Trophoblast cell (in vitro differentiated cells and primary cell): ENCODE results near the gene TSEN2.

Experiments used
- DNase-seq, 2 donors: peaks; one replicate each; pipeline ENCODE4 v3.0.0-alpha.2; 2016
- H2AFZ ChIP-seq: 2 replicates; pipeline ENCODE4 v1.6.1; 2013; ENCODE audit warnings: low read length, moderate library complexity, mild to moderate bottlenecking; ENCODE audit not compliant: insufficient read depth, poor library complexity
- H2AK5ac ChIP-seq: 2 replicates; pipeline ENCODE4 v1.6.1; 2013; ENCODE audit warnings: mild to moderate bottlenecking, low read length
- H2BK120ac ChIP-seq: 2 replicates; pipeline ENCODE4 v1.6.1; 2013; ENCODE audit warnings: low read length, mild to moderate bottlenecking, moderate library complexity; ENCODE audit not compliant: insufficient read depth, poor library complexity
- H2BK12ac ChIP-seq: 2 replicates; pipeline ENCODE4 v1.6.1; 2013; ENCODE audit warnings: mild to moderate bottlenecking, low read length, moderate library complexity
- H2BK5ac ChIP-seq: 2 replicates; pipeline ENCODE4 v1.6.1; 2013; ENCODE audit warnings: low read length, low read depth, moderate library complexity, mild to moderate bottlenecking; ENCODE audit not compliant: poor library complexity
- H3K14ac ChIP-seq: 2 replicates; pipeline ENCODE4 v1.6.1; 2013; ENCODE audit warnings: mild to moderate bottlenecking, low read length
- H3K18ac ChIP-seq: 2 replicates; pipeline ENCODE4 v1.6.1; 2013; ENCODE audit warnings: mild to moderate bottlenecking, low read length
- H3K23ac ChIP-seq: 2 replicates; pipeline ENCODE4 v1.6.1; 2013; ENCODE audit warnings: low read length
- H3K27ac ChIP-seq: 2 replicates; pipeline ENCODE4 v1.5.1; 2013; ENCODE audit warnings: low read depth, mild to moderate bottlenecking, inconsistent platforms, low read length, moderate library complexity
- H3K27me3 ChIP-seq: 2 replicates; pipeline ENCODE4 v1.6.1; 2013; ENCODE audit warnings: inconsistent platforms, mild to moderate bottlenecking, low read length, moderate library complexity; ENCODE audit not compliant: insufficient read depth
- H3K36me3 ChIP-seq, 2 experiments: 1 replicate in 1 of 2; 2 replicates in 1 of 2; pipeline ENCODE4 v1.6.1; 2013; ENCODE audit warnings: low read length in 2 of 2, mild to moderate bottlenecking in 2 of 2, moderate library complexity in 1 of 2; ENCODE audit not compliant: insufficient read depth in 2 of 2, control insufficient read depth in 1 of 2
- H3K4ac ChIP-seq: 2 replicates; pipeline ENCODE4 v1.6.1; 2013; ENCODE audit warnings: low read depth, mild to moderate bottlenecking, low read length, moderate library complexity
- H3K4me1 ChIP-seq, 2 experiments: 1 replicate in 1 of 2; 2 replicates in 1 of 2; pipeline ENCODE4 v1.6.1; 2013; ENCODE audit warnings: low read length in 2 of 2, mild to moderate bottlenecking in 2 of 2, moderate library complexity in 1 of 2; ENCODE audit not compliant: insufficient read depth in 2 of 2, control insufficient read depth in 1 of 2
- H3K4me2 ChIP-seq: 2 replicates; pipeline ENCODE4 v1.6.1; 2013; ENCODE audit warnings: inconsistent platforms, mild to moderate bottlenecking, low read length, moderate library complexity
- H3K4me3 ChIP-seq: 2 replicates; pipeline ENCODE4 v1.5.1; 2013; ENCODE audit warnings: mild to moderate bottlenecking, low read depth, low read length, inconsistent platforms
- H3K79me1 ChIP-seq: one replicate; pipeline ENCODE4 v1.6.1; 2013; ENCODE audit warnings: low read length
- H3K79me2 ChIP-seq: 2 replicates; pipeline ENCODE4 v1.6.1; 2013; ENCODE audit warnings: low read length, mild to moderate bottlenecking; ENCODE audit not compliant: control insufficient read depth, insufficient read depth, poor library complexity
- H3K9ac ChIP-seq: 2 replicates; pipeline ENCODE4 v1.6.1; 2013; ENCODE audit warnings: mild to moderate bottlenecking, low read length
- H3K9me3 ChIP-seq: 2 replicates; pipeline ENCODE4 v1.6.1; 2013; ENCODE audit warnings: low read depth, mild to moderate bottlenecking, control low read depth, inconsistent platforms, low read length; ENCODE audit not compliant: insufficient read depth
- H4K12ac ChIP-seq: 2 replicates; pipeline ENCODE4 v1.6.1; 2013; ENCODE audit warnings: low read depth, mild to moderate bottlenecking, low read length, moderate library complexity
- H4K8ac ChIP-seq: 2 replicates; pipeline ENCODE4 v1.6.1; 2013; ENCODE audit warnings: low read depth, mild to moderate bottlenecking, low read length, moderate library complexity
- H4K91ac ChIP-seq: one replicate; pipeline ENCODE4 v1.6.1; 2013; ENCODE audit warnings: low read depth, mild to moderate bottlenecking, low read length, moderate library complexity
- WGBS: extraction: QIAGEN DNeasy Blood & Tissue Kit; methylation state at CpG from one replicate; pipeline ENCODE4 v1.1.7; 2013; ENCODE audit warnings: missing lambda C conversion rate; ENCODE audit not compliant: insufficient read length, insufficient coverage; ENCODE audit errors: extremely low coverage; 5-methylcytosine and 5-hydroxymethylcytosine counted together

The TSEN2 gene

GRCh38 chr3:12509466-12509865, 25.2 kb downstream of the TSEN2 start:
- Histone ChIP-seq H2BK120ac (no peak overlapping the region), H3K79me1 (peaks cover 2% of the 10 kb centered on the region), H3K27me3 (no peaks in the 10 kb centered on the region), H4K91ac (no peak overlapping the region), H4K8ac (no peak overlapping the region), H3K23ac (no peak overlapping the region), H2BK12ac (no peak overlapping the region), H2AFZ (no peak overlapping the region), H3K9ac (no peak overlapping the region), H3K79me2 (no peaks in the 10 kb centered on the region), H3K4me3 (no peak overlapping the region), H3K36me3 (peaks cover 1 to 2% of the 10 kb centered on the region in 2 experiments), H3K14ac (no peak overlapping the region), H3K9me3 (peaks cover 2% of the 10 kb centered on the region), H2BK5ac (no peak overlapping the region), H3K27ac (no peak overlapping the region), H3K4me1 (peaks cover 7% of the 10 kb centered on the region in 2 experiments), H3K4ac (no peak overlapping the region), H4K12ac (no peak overlapping the region), H2AK5ac (no peak overlapping the region), H3K18ac (no peak overlapping the region), H3K4me2 (no peak overlapping the region)
- WGBS = no CpG with 5 or more reads among the region's 3 CpGs
- DNase-seq = no peak

GRCh38 chr3:12512534-12513118, 28.3 kb downstream of the TSEN2 start:
- Histone ChIP-seq H3K18ac (no peak overlapping the region), H3K9ac (no peak overlapping the region), H3K4me1 (peaks cover 7% of the 10 kb centered on the region in 2 experiments), H3K4me2 (no peak overlapping the region), H3K23ac (no peak overlapping the region), H3K79me1 (peaks cover 2% of the 10 kb centered on the region), H4K12ac (no peak overlapping the region), H3K9me3 (peaks cover 2% of the 10 kb centered on the region), H2AK5ac (no peak overlapping the region), H3K4ac (no peak overlapping the region), H4K91ac (no peak overlapping the region), H4K8ac (no peak overlapping the region), H3K79me2 (no peaks in the 10 kb centered on the region), H3K27ac (no peak overlapping the region), H2BK12ac (no peak overlapping the region), H2AFZ (no peak overlapping the region), H2BK120ac (no peak overlapping the region), H3K14ac (no peak overlapping the region), H3K4me3 (no peak overlapping the region), H3K36me3 (peaks cover 1 to 4% of the 10 kb centered on the region in 2 experiments), H2BK5ac (no peak overlapping the region), H3K27me3 (no peaks in the 10 kb centered on the region)
- no CpG with 5 or more reads among the region's 4 CpGs for WGBS
- no peak for DNase-seq

GRCh38 chr3:12513694-12514446, 29.6 kb downstream of the TSEN2 start:
- Histone ChIP-seq H2BK120ac (no peak overlapping the region), H2AK5ac (no peak overlapping the region), H3K4me2 (no peak overlapping the region), H3K79me2 (no peaks in the 10 kb centered on the region), H3K4me3 (no peak overlapping the region), H2BK5ac (no peak overlapping the region), H3K23ac (no peak overlapping the region), H3K27me3 (no peaks in the 10 kb centered on the region), H4K12ac (no peak overlapping the region), H3K18ac (no peak overlapping the region), H2BK12ac (no peak overlapping the region), H3K14ac (no peak overlapping the region), H3K27ac (no peak overlapping the region), H3K4ac (no peak overlapping the region), H4K91ac (no peak overlapping the region), H3K79me1 (peaks cover 2% of the 10 kb centered on the region), H2AFZ (no peak overlapping the region), H3K36me3 (peaks cover 1 to 4% of the 10 kb centered on the region in 2 experiments), H3K9me3 (peaks cover 2% of the 10 kb centered on the region), H3K4me1 (peaks cover 4% of the 10 kb centered on the region in 2 experiments), H4K8ac (no peak overlapping the region), H3K9ac (no peak overlapping the region)
- WGBS = no CpG with 5 or more reads among the region's 5 CpGs
- DNase-seq = no peak

- H3K23ac ChIP-seq = no peak overlapping the region
- H3K4me1 ChIP-seq = peaks cover 4% of the 10 kb centered on the region in 2 experiments
- H4K12ac ChIP-seq = no peak overlapping the region
- no peaks in the 10 kb centered on the region for H3K79me2 ChIP-seq
- no peak overlapping the region for H3K4ac ChIP-seq
- H3K79me1 ChIP-seq = peaks cover 2% of the 10 kb centered on the region
- no peak overlapping the region for H2BK12ac ChIP-seq
- no peak overlapping the region for H4K91ac ChIP-seq
- no peak overlapping the region for H2BK5ac ChIP-seq
- no peak overlapping the region for H3K9ac ChIP-seq
- H3K9me3 ChIP-seq = no peaks in the 10 kb centered on the region
- H3K18ac ChIP-seq = no peak overlapping the region
- no peak overlapping the region for H3K27ac ChIP-seq
- H4K8ac ChIP-seq = no peak overlapping the region
- no peaks in the 10 kb centered on the region for H3K27me3 ChIP-seq
- H2AK5ac ChIP-seq = no peak overlapping the region
- H3K4me2 ChIP-seq = no peak overlapping the region
- no peak overlapping the region for H2BK120ac ChIP-seq
- no peak overlapping the region for H3K14ac ChIP-seq
- H2AFZ ChIP-seq = no peak overlapping the region
- H3K4me3 ChIP-seq = no peak overlapping the region
- DNase-seq = no peak
- peaks cover 0 to 2% of the 10 kb centered on the region in 2 experiments for H3K36me3 ChIP-seq
These were observed 31.4 kb downstream of the TSEN2 start for GRCh38 chr3:12515631-12516030.
